COLO668 (cell line): ENCODE measurements around the gene MUL1.
"Not testable (repeated sequence)": the region's sequence is repeated elsewhere in the genome, so short reads cannot be mapped to it uniquely, and the experiment has no call there.

ENCODE experiments used
- DNase-seq: peaks from one replicate; lab custom pipeline; 2025; ENCODE audit not compliant: unreplicated experiment; lab: John Stamatoyannopoulos, UW

Gene MUL1

GRCh38 chr1:20511518-20512428, 3.8 kb upstream of the MUL1 start:
- DNase-seq = no peak

GRCh38 chr1:20508411-20508771, 440 bp upstream of the MUL1 start:
- no peak for DNase-seq

GRCh38 chr1:20507248-20507563, 745 bp downstream of the MUL1 start:
- DNase-seq = no peak

- no peak for DNase-seq
These were observed 2.5 kb downstream of the MUL1 start for GRCh38 chr1:20505488-20505887.

GRCh38 chr1:20500716-20501115, 7.2 kb downstream of the MUL1 start:
- no peak for DNase-seq

GRCh38 chr1:20499718-20500117, 8.2 kb downstream of the MUL1 start:
- no peak for DNase-seq

- no peak for DNase-seq
These were observed 8.8 kb downstream of the MUL1 start for GRCh38 chr1:20499105-20499504.

GRCh38 chr1:20498116-20498515, 9.8 kb downstream of the MUL1 start:
- DNase-seq = no peak

- no peak for DNase-seq
These were observed 10.4 kb downstream of the MUL1 start for GRCh38 chr1:20497506-20497905.

GRCh38 chr1:20496725-20497383, 11.1 kb downstream of the MUL1 start:
- DNase-seq = not testable (repeated sequence)

- DNase-seq = no peak
These were observed 11.7 kb downstream of the MUL1 start for GRCh38 chr1:20496241-20496661.

GRCh38 chr1:20495661-20496060, 12.3 kb downstream of the MUL1 start:
- no peak for DNase-seq

GRCh38 chr1:20494609-20495311, 13.2 kb downstream of the MUL1 start:
- DNase-seq = no peak

GRCh38 chr1:20493839-20494608, 13.9 kb downstream of the MUL1 start:
- DNase-seq = peak; percentile 96

GRCh38 chr1:20493309-20493708, 14.6 kb downstream of the MUL1 start:
- no peak for DNase-seq

- DNase-seq = no peak
These were observed 15.2 kb downstream of the MUL1 start for GRCh38 chr1:20492751-20493150.

GRCh38 chr1:20491866-20492265, 16.1 kb downstream of the MUL1 start:
- no peak for DNase-seq

GRCh38 chr1:20491178-20491577, 16.8 kb downstream of the MUL1 start:
- DNase-seq = no peak

GRCh38 chr1:20487236-20487590, 20.7 kb downstream of the MUL1 start:
- DNase-seq = no peak

- peak; percentile 100 for DNase-seq
These were observed 21.3 kb downstream of the MUL1 start for GRCh38 chr1:20486457-20487235.
